Stimulated activated CD8-positive, alpha-beta memory T cell treated with anti-CD3 and anti-CD28 coated beads, Interleukin-15, amount 100 ng/mL, for 4 hours (primary cell): ENCODE data around the gene COX15.
A peak's percentile ranks its signal among the peaks of the same experiment; 100 is the strongest.
"Not testable (repeated sequence)": the region's sequence is repeated elsewhere in the genome, so short reads cannot be mapped to it uniquely, and the experiment has no call there.

Experiments used
- DNase-seq, 2 donors: peaks; one replicate each; pipeline ENCODE4 v3.0.0-alpha.2; 2020; ENCODE audit warnings: low read depth in 2 of 2

The COX15 gene

GRCh38 chr10:99740933-99741559 is 9.1 kb upstream of the COX15 start:
- DNase-seq = no peak

- DNase-seq = no peak
Observed at GRCh38 chr10:99740260-99740659, 8.3 kb upstream of the COX15 start.

DNA sequence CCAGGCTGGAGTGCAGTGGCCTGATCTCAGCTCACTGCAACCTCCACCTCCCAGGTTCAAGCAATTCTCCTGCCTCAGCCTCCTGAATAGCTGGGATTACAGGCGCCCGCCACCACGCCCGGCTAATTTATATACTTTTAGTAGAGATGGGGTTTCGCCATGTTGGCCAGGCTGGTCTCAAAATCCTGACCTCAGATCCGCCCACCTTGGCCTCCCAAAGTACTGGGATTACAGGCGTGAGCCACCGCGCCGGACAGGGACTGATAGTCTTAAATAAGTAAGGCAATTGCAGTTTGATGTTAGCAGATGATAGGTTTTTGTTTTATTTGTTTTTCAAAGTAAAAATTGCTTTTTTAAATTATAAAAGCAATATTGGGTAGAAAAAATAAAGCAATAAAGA is 2.2 kb upstream of the COX15 start:
- not testable (repeated sequence) for DNase-seq

- no peak for DNase-seq
Observed at GRCh38 chr10:99733366-99733765, 1.4 kb upstream of the COX15 start.

GRCh38 chr10:99731306-99732032 is 458 bp downstream of the COX15 start:
- no peak for DNase-seq

GRCh38 chr10:99730026-99730425 is 1.9 kb downstream of the COX15 start:
- no peak for DNase-seq

DNA sequence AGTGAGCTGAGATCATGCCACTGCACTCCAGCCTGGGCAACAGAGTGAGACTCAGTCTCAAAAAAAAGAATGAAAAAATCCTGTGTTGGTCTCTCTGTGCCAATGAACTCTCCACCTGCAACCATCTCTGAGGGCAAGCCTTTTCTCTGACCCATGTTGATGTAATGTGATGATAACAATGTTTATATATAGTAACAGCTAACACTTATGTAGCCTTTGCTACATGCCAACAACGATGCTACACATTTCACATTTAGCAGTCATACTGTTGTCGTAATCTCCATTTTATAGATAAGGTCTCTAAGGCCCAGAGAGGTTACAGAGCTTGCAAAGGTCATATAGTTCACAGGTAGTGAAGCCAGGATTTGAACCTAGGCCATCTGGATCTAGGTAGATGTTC is 11.5 kb downstream of the COX15 start:
- DNase-seq = no peak

GRCh38 chr10:99714446-99714845 is 17.5 kb downstream of the COX15 start:
- no peak for DNase-seq

DNA sequence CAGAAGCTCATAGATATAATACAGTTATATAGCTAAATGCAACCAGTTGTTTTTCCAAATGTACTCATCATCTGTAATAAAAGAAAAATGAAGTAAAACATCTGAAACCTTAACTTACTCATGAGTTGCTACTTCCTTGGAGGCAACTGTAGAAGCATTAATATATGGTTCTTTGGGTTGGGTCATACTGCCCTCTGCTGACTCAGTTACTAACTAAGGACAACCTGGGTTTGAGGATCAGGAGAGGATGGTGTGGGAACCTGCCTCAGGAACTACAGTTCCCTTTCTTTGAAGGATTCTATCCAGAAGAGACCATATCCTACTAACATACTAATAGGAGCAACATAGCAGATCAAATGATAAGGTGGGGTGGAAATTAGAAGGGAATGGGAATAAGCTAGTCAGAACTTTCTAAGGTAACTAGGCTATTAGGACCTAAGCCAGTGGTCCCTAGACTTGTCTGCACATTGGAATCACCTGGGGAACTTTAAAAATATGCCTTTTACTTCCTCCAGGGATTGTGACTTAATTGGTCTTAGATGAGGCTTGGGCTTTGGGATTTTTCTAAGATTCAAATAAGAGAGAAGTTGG is 20.7 kb downstream of the COX15 start:
- peak in 1 of 2 donors; percentile 7 for DNase-seq

DNA sequence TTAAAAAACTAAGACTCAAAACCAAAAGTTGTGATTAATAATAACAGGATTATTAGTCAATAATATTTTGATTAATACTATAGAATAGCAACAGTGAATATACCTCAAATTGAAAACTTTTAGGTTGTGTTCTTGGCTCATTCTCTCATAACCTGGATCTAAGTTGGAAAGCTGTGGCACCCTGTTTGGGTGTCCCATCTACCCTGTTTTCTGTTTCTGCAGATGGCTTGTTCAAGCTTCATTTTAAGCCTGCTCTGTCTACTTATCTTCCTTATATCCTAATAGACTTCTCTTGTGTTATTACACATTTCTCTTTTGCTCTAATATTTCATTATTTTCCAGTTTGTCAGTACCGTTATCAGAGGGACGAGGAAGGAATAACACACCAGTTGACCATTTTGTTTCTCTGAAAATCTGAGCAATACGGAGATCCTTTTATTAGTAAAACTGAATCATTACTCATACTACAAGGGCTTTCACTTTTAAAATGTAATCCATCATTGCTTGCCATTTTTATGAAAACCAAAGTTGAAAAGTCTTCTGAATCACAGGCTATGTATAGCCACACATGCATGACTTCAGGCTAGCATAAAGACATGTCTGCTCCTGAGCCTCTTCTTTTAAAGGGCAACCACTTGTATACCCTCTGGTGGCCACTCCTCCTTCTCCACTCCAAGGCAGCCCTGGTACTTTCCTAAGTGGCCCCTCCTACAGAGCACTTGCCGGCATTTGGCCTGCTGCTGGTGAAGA is 22.3 kb downstream of the COX15 start:
- DNase-seq = no peak

- DNase-seq = no peak
Observed at GRCh38 chr10:99708428-99709012, 23.4 kb downstream of the COX15 start.

DNA sequence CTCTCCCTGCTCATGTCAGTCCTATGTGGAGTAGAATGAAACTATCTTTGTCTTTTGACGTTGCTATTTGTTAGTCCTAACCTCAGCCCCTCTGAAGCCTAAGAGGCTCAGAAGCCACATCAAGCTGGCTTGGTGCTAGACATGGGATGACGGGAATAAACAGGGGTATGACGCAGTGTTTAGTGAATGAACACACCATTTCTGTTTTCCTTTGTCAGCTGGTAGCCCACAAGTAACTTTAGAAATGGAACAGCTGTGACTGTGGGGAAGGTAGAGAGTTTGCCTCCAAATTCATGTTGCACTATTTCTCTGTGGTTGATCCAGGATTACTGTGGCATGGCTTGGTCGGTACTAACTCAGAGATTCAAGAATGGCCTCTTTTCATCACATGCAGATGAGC is 31.3 kb downstream of the COX15 start:
- no peak for DNase-seq

GRCh38 chr10:99698504-99699080 is 33.3 kb downstream of the COX15 start:
- no peak for DNase-seq

DNA sequence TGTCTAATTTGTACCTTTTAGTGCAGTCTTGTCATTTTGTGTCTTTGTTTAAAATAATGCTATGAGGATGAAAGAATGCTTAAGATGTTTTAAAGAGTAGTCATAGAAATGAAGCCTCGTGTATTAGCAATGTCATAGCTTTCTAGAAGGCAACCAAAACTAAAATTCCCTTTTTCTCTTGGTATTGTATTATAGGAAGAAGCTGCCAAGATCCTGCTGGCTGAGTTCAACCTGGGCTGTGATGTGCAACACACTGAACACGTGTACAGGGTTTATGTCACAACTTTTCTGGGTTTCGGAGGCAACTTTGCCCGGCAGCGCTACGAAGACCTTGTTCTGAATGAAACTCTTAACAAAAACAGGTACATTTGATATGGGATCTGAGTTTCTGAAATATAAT is 36.2 kb downstream of the COX15 start:
- no peak for DNase-seq

- DNase-seq = no peak
Observed at GRCh38 chr10:99693933-99694583, 37.9 kb downstream of the COX15 start.

- no peak for DNase-seq
Observed at GRCh38 chr10:99689461-99689860, 42.5 kb downstream of the COX15 start.

- DNase-seq = no peak
Observed at GRCh38 chr10:99685597-99685967, 46.3 kb downstream of the COX15 start.

DNA sequence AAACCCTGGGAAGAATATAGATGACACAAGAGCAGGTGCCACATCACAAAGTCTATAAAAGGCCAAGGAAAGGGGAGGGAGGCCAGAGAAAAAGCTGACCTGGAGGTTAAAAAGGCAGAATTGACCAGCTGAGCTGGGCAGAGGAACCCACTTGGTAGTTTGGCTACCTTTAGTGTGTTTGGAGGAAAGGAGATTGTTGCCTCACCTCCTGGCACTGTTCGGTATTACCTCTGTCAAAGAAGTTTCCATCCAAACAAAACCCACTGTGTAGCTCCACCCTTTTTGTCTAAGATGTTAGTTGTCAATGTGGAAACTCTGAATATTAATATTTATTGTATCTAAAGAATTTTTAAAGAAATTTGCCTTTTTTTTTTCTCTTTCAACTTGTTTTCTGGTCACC is 49.2 kb downstream of the COX15 start:
- no peak for DNase-seq
